Epithelial cell of esophagus (primary cell): ENCODE data around the gene CDH8.

Source experiments
- DNase-seq: peaks from one replicate; pipeline ENCODE4 v3.0.0; 2010; ENCODE audit warnings: low read depth
- H3K4me3 ChIP-seq: 2 replicates; pipeline ENCODE4 v1.5.1; 2011; ENCODE audit warnings: mild to moderate bottlenecking, low read length, control low read depth
- TF ChIP-seq, protein P1 (sequence below): IDR thresholded peaks from 2 replicates; pipeline ENCODE4 v1.5.1; 2011; ENCODE audit warnings: low read depth, mild to moderate bottlenecking, low read length, control low read depth, inconsistent platforms; ENCODE audit not compliant: insufficient read depth; ENCODE audit errors: missing control alignments

Gene CDH8

DNA sequence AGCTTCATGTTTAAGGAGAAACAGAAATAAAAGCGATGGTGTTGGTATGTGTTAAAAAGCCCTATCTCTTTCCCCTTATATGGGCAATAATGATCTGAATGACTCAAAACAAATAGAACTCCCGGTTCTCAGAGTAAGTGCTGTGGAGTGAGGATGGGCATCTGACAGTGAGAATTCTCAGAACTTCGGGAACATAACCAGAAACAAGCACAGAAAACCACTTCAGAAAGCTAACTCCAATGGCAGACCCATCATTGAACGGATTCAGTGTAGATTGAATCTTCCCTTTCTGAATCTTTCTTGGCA, 67.2 kb downstream of the CDH8 start:
- no peak for DNase-seq
- TF ChIP-seq, protein P1, sequence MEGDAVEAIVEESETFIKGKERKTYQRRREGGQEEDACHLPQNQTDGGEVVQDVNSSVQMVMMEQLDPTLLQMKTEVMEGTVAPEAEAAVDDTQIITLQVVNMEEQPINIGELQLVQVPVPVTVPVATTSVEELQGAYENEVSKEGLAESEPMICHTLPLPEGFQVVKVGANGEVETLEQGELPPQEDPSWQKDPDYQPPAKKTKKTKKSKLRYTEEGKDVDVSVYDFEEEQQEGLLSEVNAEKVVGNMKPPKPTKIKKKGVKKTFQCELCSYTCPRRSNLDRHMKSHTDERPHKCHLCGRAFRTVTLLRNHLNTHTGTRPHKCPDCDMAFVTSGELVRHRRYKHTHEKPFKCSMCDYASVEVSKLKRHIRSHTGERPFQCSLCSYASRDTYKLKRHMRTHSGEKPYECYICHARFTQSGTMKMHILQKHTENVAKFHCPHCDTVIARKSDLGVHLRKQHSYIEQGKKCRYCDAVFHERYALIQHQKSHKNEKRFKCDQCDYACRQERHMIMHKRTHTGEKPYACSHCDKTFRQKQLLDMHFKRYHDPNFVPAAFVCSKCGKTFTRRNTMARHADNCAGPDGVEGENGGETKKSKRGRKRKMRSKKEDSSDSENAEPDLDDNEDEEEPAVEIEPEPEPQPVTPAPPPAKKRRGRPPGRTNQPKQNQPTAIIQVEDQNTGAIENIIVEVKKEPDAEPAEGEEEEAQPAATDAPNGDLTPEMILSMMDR = no peak
- no peak overlapping the region for H3K4me3 ChIP-seq

DNA sequence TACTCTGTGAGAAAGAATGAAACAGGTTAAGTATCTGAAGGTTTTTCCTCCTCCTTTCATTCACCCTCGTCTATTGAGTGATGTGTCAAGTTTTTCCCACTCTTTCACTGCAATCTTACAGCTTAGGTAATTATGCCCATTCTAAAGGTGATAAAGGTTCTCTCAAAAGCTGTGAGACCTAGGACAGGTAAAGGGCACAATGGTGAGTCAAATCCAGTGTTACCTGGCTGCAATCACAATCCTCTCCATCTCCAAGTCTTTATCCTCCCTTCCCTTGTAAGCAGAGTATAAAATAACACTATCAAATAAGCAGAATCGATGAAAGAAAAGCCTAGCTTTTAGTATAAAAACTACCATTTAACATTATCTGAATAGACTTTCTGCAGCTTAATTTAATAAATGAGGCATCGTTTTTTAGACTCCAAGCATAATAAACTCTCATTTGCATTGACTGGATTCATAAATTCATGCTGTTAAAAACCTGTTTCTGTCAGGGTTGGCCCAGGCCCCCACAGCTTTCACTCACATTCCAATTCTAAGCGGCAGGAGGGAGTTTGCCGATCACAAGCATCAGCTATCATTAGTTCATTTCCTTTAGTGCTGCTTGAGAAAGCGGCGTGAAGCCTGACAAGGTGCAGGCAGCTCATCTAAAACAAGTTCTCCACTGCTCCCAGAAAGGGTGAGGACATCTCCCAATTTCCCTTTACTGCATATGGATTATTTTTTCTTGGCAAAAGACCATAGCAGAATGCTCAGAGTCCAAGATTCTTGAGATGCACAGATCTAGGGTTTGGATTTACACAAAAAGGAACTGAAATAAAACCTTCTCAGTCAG, 67.8 kb downstream of the CDH8 start:
- no peak for DNase-seq
- TF ChIP-seq, protein P1 = no peak
- H3K4me3 ChIP-seq = no peak overlapping the region

DNA sequence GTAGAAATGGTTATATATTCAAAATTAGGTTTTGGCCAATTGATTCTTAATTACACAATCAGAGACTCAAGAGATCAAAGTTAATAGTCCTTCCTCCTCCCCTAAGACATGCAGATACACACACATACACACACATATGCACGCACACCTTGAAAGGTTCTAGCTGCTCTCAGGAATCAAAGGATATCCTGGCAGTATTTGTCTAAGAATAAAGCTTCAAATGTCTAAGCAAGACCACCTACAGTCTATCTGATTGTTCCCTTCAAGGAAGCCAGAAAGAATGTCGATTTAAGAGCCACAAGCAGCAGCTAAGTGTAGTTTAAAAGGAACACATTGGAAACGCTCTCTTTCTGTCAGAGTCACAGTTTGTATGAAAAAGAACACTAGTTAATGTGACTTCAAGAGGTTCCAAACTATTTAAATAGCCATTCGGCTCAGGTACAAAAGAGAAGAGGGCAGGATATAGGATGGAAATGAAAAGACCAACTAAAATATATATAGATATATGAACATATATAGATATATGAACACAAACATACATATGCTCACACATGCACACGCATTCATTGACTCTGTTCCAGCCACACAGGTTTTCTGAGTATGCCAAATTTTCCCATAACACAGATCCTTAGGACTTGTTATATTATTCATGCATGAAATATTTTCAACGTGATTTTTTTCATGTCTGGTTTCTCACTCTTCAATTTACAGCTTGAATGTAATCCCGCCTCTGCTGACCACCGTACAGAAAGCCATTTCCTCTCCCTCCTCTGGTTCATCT, 79.0 kb downstream of the CDH8 start:
- TF ChIP-seq, protein P1 = no peak
- H3K4me3 ChIP-seq = no peak overlapping the region
- DNase-seq = no peak

DNA sequence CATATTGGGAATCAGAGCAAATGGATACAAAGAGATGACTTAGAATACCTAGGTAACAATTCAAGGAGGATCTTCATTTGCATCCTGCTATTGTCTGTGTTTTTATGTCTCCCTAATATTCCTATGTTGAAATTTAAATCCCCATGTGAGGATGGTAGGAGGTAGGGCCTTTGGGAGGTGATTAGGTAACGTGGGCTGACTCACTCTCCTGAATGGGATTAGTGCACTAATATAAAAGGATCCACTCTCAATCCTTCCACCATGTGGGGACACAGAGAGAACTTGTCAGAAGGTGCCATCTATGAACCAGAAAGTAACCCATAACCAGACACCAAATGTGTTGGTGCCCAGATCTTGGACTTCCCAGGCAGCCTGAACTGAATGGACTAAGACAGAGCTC, 83.4 kb downstream of the CDH8 start:
- peak; percentile 43 for DNase-seq
- H3K4me3 ChIP-seq = no peak overlapping the region
- TF ChIP-seq, protein P1 = no peak

DNA sequence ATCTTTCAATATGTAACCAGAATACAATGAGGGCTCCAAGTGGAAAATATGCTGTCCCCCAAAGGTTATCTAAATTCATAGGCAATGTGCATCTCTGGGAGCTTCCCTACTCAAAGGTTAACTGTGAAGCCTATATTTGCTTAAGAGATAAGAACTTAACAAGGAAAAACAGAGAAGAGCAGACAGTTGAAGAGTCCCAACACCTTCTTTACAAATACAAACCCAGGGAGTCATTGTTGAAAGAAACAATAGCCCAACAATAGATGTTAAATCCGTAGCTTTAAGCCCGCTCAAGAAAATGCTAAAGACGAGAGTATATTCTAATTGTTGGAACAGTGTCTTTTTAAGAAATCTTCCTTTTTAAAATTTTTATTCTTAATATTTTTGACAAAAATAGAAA, 87.8 kb downstream of the CDH8 start:
- no peak overlapping the region for H3K4me3 ChIP-seq
- TF ChIP-seq, protein P1 = no peak
- DNase-seq = no peak

DNA sequence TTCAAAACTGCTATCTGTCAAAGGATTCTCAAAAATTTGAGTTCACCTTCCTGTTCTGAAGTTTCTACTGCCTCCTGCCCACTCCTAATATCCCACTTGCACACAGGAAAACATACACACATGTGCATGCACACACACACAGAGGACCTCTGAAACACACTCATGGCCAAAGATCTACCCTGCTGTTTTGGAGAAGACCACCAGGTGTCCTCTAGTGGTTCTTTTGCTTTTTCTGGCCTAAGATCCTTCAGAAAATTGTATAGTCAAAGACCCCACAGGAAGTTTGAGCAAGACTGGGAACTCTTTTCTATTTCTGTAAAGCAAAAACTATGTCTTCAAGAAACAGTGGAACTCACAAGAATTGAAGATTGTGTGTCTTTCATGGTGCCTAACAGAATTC, 90.2 kb downstream of the CDH8 start:
- DNase-seq = no peak
- TF ChIP-seq, protein P1 = no peak
- no peak overlapping the region for H3K4me3 ChIP-seq
